CD4-positive, alpha-beta memory T cell (primary cell): ENCODE results near the gene PRDM2. TPM values are rescaled to one million over a fixed set of nuclear protein-coding genes. Genes with fewer than 3 reads are reported as not detected.

Source experiments
- CTCF ChIA-PET: fragments of 350-600 bp; sonication (Branson Sonifier 250); formaldehyde crosslinking; loops from one replicate; lab custom pipeline; 2021; ENCODE audit warnings: inconsistent platforms; ENCODE audit not compliant: partially characterized antibody; lab: Charles Lee
- POLR2A ChIA-PET: fragments of 350-600 bp; sonication (Branson Sonifier 250); formaldehyde crosslinking; loops from one replicate; lab custom pipeline; 2021; ENCODE audit not compliant: partially characterized antibody; lab: Charles Lee
- DNase-seq, 5 donors: peaks; one replicate each; pipeline versions ENCODE4 v3.0.0 to v3.0.0-alpha.2; 2020 to 2022; ENCODE audit warnings: mixed read lengths in 1 of 5
- H3K27ac ChIP-seq: one replicate; pipeline ENCODE4 v1.7.0; 2013; ENCODE audit warnings: low read depth, low read length
- H3K27me3 ChIP-seq: 2 replicates; pipeline ENCODE4 v1.7.0; 2013; ENCODE audit warnings: mild to moderate bottlenecking, low read length, moderate library complexity; ENCODE audit not compliant: insufficient read depth
- H3K36me3 ChIP-seq: 2 replicates; pipeline ENCODE4 v1.7.0; 2013; ENCODE audit warnings: mild to moderate bottlenecking, low read length, moderate library complexity; ENCODE audit not compliant: insufficient read depth
- H3K4me1 ChIP-seq: 2 replicates; pipeline ENCODE4 v1.7.0; 2013; ENCODE audit warnings: mild to moderate bottlenecking, low read length, moderate library complexity; ENCODE audit not compliant: insufficient read depth
- H3K4me3 ChIP-seq, 2 donors: one replicate each; pipeline ENCODE4 v1.7.0; 2013; ENCODE audit warnings: low read length in 2 of 2, mild to moderate bottlenecking in 1 of 2
- H3K9me3 ChIP-seq, 2 donors: one replicate each; pipeline ENCODE4 v1.7.0; 2013; ENCODE audit warnings: low read length in 2 of 2, control low read depth in 1 of 2; ENCODE audit not compliant: control insufficient read depth in 1 of 2
- H3K27ac Mint-ChIP-seq, 7 donors: one replicate each; pipeline ENCODE4 v1.8.0; 2020 to 2021; ENCODE audit warnings: mixed read lengths in 7 of 7, mild to moderate bottlenecking in 6 of 7, inconsistent platforms in 3 of 7, moderate library complexity in 3 of 7
- H3K27me3 Mint-ChIP-seq, 2 donors: one replicate each; pipeline ENCODE4 v1.8.0; 2020 to 2021; ENCODE audit warnings: mixed read lengths in 2 of 2
- H3K36me3 Mint-ChIP-seq, 2 donors: one replicate each; pipeline ENCODE4 v1.8.0; 2020 to 2021; ENCODE audit warnings: mixed read lengths in 2 of 2, inconsistent platforms in 1 of 2, mild to moderate bottlenecking in 1 of 2
- H3K4me1 Mint-ChIP-seq, 4 donors: one replicate each; pipeline ENCODE4 v1.8.0; 2020 to 2021; ENCODE audit warnings: mixed read lengths in 4 of 4, mild to moderate bottlenecking in 1 of 4
- H3K4me3 Mint-ChIP-seq, 8 donors: one replicate each; pipeline ENCODE4 v1.8.0; 2020 to 2021; ENCODE audit warnings: mixed read lengths in 8 of 8, mild to moderate bottlenecking in 7 of 8, moderate library complexity in 6 of 8, inconsistent platforms in 3 of 8
- H3K9me3 Mint-ChIP-seq, 8 donors: one replicate each; pipeline ENCODE4 v1.8.0; 2020 to 2021; ENCODE audit warnings: mixed read lengths in 8 of 8, mild to moderate bottlenecking in 5 of 8, inconsistent platforms in 3 of 8, moderate library complexity in 1 of 8
- intact Hi-C: fragments of 100-400 bp; cut with micrococcal nuclease; formaldehyde crosslinking; loops from one replicate; pipeline ENCODE4 v1.15.1; 2023
- polyA plus RNA-seq, 2 donors: library from polyadenylated mRNA; unstranded; fragments of 300-500 nt; fragmentation: Illumina TruSeq; gene quantifications; one replicate each; pipeline ENCODE4 v1.2.3, GENCODE V29; 2021
- total RNA-seq, 2 experiments: library from RNA; stranded (reverse); gene quantifications; one replicate each; pipeline ENCODE4 v1.2.3, GENCODE V29; 2021

Gene PRDM2
- total and polyA plus RNA-seq, 4 experiments from 2014 or later, result 6.7 to 118 (median 68.3) TPM

DNA sequence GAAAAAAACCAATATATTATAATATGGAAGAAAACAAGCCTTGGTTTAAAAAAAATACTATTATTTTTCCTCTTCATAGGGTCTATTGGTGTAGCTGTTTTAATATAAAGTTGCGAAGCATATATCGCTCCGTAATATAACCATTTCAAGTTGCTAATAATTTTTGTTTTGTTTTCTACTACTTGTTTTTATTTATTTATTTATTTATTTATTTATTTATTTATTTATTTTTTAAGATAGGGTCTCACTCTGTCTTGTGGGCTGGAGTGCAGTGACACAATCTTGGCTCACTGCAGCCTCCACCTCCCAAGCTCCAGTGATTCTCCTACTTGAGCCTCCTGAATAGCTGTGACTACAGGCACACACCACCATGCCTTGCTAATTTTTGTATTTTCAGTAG lies 46.4 kb downstream of the PRDM2 start:
- H3K27ac ChIP-seq, result no peak overlapping the region
- H3K36me3 ChIP-seq, result peaks cover 8% of the 10 kb centered on the region
- peaks cover 19 to 41% of the 10 kb centered on the region in 2 donors for H3K36me3 Mint-ChIP-seq
- H3K4me3 ChIP-seq, result no peak overlapping the region
- CTCF ChIA-PET, result no interaction called here
- intact Hi-C loops, result no loop called here
- H3K4me3 Mint-ChIP-seq, result no peak overlapping the region
- H3K27ac Mint-ChIP-seq, result no peak overlapping the region
- H3K27me3 Mint-ChIP-seq, result no peaks in the 10 kb centered on the region
- DNase-seq, result no peak
- peaks cover 17 to 39% (median 23%) of the 10 kb centered on the region in 4 donors for H3K4me1 Mint-ChIP-seq
- H3K9me3 Mint-ChIP-seq, result peaks cover 0 to 5% (median 0%) of the 10 kb centered on the region in 8 donors
- POLR2A ChIA-PET, result interaction anchor here (4.5 kb wide), 1 partner anchor 14 kb away, joined by 188 read pairs; no protein-coding TSS in a partner anchor
- no peaks in the 10 kb centered on the region for H3K9me3 ChIP-seq
- no peaks in the 10 kb centered on the region for H3K27me3 ChIP-seq
- H3K4me1 ChIP-seq, result peaks cover 26% of the 10 kb centered on the region

DNA sequence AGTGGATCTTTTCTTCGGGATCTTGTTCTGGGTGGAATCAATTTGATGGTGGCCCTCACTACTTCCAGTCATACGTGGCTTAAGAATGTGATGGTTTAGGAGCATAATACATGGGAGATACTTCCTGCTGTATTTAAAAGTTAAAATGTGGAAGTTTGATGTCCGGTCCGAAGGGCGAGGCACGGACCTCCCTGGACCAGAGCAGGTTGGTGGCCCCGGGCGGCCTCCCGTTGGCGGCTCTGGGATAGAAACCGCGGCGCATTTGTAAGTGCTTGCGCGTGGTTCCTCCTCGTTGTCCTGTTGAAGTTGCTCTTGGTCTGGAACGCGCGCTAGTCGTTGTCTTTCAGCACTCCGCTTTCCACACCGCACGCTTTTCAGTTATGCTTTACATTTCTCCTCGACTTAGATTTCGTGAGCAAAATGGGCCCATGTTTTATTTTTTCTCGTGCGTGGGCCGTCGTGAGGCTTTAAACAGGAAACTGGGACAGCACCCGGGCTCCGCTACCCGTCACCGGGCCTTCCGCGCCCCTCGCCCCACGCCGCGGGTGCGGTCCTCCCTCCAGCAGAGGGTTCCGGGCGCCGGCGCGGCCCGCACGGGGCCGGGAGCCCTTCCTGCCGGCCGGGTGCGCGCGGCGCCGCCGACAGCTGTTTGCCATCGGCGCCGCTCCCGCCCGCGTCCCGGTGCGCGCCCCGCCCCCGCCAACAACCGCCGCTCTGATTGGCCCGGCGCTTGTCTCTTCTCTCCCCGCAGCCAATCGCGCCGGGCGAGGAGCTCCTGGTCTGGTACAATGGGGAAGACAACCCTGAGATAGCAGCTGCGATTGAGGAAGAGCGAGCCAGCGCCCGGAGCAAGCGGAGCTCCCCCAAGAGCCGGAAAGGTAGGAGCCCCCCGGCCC lies 48.9 kb downstream of the PRDM2 start:
- no peaks in the 10 kb centered on the region for H3K36me3 ChIP-seq
- Mint-ChIP-seq H3K4me3 (peak overlapping the region; percentile 88 to 97 (median 92)), H3K9me3 (peaks cover 0 to 5% (median 0%) of the 10 kb centered on the region in 8 donors), H3K4me1 (peaks cover 37 to 64% (median 46%) of the 10 kb centered on the region in 4 donors), H3K27ac (peak overlapping the region; percentile 96 to 98 (median 98)), H3K27me3 (no peaks in the 10 kb centered on the region), H3K36me3 (peaks cover 13 to 48% of the 10 kb centered on the region in 2 donors)
- POLR2A ChIA-PET, result interaction anchor here (0.8 to 4.5 kb wide), 17 partner anchors 9 to 1238 kb away, joined by 3 to 188 read pairs (median 6); partner anchors contain the start of gene PRDM2
- H3K27me3 ChIP-seq, result no peaks in the 10 kb centered on the region
- intact Hi-C loops, result loop anchor here (1.0 kb wide), 2 partner anchors 18 to 48 kb away; no protein-coding TSS in a partner anchor
- H3K27ac ChIP-seq, result peak overlapping the region; percentile 84
- H3K4me3 ChIP-seq, result peak overlapping the region; percentile 61 to 77
- H3K9me3 ChIP-seq, result no peaks in the 10 kb centered on the region
- DNase-seq, result peak; percentile 96 to 97 (median 96)
- CTCF ChIA-PET, result interaction anchor here (0.7 to 3.5 kb wide), 8 partner anchors 8 to 83 kb away, joined by 3 to 30 read pairs (median 3); no protein-coding TSS in a partner anchor
- peaks cover 50% of the 10 kb centered on the region for H3K4me1 ChIP-seq

DNA sequence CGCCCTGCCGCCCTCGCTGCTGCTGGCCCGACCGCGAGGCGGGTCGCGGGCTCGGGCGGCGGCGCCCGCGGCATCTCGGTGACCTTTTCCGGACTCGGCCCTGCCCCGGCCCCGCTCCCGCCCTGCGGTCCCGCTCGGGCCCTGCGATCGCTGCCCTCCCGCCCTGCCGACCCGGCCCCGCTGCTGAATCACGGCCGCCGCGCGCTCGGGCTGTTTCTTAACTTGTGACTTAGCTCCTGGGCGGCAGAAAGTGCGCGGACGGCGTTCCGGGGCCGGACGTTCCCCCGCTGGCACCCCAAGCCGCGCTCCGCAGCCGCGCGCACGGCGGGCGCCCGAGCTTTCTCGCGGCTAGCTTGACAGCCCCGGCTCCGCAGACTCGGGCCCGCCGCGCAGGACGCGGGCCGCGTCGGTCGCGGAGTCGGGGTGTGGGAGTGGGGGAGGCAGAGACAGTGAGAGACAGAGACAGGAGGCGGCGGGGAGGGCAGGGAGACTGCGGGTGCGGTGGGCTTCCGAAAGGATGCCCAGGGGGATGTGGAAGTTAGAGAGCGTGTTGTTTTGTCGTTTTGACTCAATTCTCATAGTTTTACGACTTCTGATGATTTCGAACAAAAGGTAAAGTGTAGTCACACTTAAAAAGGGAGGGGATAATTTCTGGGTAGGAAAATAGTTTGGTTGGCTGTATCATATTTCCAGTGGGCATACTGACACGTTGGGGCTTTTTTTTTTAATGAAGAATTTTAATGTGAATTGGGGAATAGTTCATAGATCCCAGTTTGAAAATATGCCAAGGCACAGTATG lies 49.8 kb downstream of the PRDM2 start:
- ChIA-PET CTCF (interaction anchor here (0.7 to 3.5 kb wide), 8 partner anchors 7 to 84 kb away, joined by 3 to 30 read pairs (median 3); no protein-coding TSS in a partner anchor), POLR2A (interaction anchor here (0.8 to 4.5 kb wide), 17 partner anchors 8 to 1239 kb away, joined by 3 to 188 read pairs (median 6); partner anchors contain the start of gene PRDM2)
- Mint-ChIP-seq H3K27me3 (no peaks in the 10 kb centered on the region), H3K4me3 (peak overlapping the region; percentile 94 to 97 (median 96)), H3K27ac (peak overlapping the region; percentile 92 to 98 (median 95)), H3K9me3 (peaks cover 0 to 5% (median 0%) of the 10 kb centered on the region in 8 donors), H3K4me1 (peaks cover 46 to 73% (median 54%) of the 10 kb centered on the region in 4 donors), H3K36me3 (peaks cover 14 to 49% of the 10 kb centered on the region in 2 donors)
- peak in 2 of 5 donors; percentile 47 to 61 for DNase-seq
- Histone ChIP-seq H3K4me1 (peaks cover 59% of the 10 kb centered on the region), H3K9me3 (no peaks in the 10 kb centered on the region), H3K36me3 (peaks cover 6% of the 10 kb centered on the region), H3K4me3 (peak overlapping the region; percentile 38 to 77), H3K27me3 (no peaks in the 10 kb centered on the region), H3K27ac (peak overlapping the region; percentile 83)
- intact Hi-C loops, result loop anchor here (1.0 kb wide), 2 partner anchors 18 to 48 kb away; no protein-coding TSS in a partner anchor

DNA sequence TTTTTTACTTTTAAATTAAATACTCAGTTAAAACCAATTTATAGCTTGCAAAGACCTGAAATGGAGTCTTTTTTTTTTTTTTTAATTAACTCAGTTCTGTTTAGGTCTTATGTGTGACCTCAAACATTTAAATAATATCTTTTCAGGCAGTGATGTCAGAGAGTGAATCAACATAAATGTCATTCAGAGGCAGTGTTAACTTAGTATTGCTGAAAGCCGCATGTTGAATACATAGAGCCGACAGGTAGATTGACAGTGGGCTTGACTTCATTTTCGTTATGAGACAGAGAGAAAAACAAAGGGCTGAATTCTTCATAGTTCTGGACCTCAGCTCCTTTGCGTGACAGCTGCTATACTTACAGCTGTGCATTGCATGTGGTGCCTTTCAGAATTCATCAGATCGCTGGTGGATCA lies 51.5 kb downstream of the PRDM2 start:
- Histone ChIP-seq H3K36me3 (peaks cover 6% of the 10 kb centered on the region), H3K27me3 (no peaks in the 10 kb centered on the region), H3K4me1 (peaks cover 73% of the 10 kb centered on the region), H3K4me3 (no peak overlapping the region), H3K9me3 (no peaks in the 10 kb centered on the region), H3K27ac (no peak overlapping the region)
- Mint-ChIP-seq H3K4me1 (peaks cover 53 to 87% (median 61%) of the 10 kb centered on the region in 4 donors), H3K9me3 (peaks cover 0 to 5% (median 0%) of the 10 kb centered on the region in 8 donors), H3K36me3 (peaks cover 13 to 46% of the 10 kb centered on the region in 2 donors), H3K4me3 (peak overlapping the region in 6 of 8 donors; percentile 37 to 95 (median 52)), H3K27me3 (no peaks in the 10 kb centered on the region), H3K27ac (peak overlapping the region in 4 of 7 donors; percentile 4 to 98 (median 47))
- intact Hi-C loops, result no loop called here
- DNase-seq, result no peak
- ChIA-PET POLR2A (interaction anchor here (1.1 to 2.1 kb wide), 4 partner anchors 14 to 50 kb away, joined by 3 to 7 read pairs (median 6); no protein-coding TSS in a partner anchor), CTCF (interaction anchor here (0.8 to 1.6 kb wide), 2 partner anchors 9 to 26 kb away, joined by 4 to 6 read pairs; no protein-coding TSS in a partner anchor)

DNA sequence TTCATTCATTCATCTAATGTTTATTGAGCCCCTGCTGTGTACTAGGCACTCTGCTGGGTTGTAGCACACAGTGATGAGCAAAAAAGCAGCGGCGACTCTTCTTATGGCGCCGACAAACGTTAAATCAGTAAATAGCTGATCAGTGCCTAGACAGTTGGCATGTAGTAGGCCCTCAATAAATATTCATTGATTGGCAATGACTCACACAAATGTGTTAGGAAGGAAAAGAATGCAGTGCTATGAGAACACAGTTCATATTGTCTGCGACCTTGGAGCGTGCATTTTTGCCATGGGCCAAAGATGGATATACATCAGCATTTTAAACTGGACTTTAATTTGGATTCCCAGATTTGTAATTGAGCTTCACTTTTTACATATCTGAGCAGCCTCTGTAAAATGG lies 52.0 kb downstream of the PRDM2 start:
- Mint-ChIP-seq H3K4me3 (peak overlapping the region in 3 of 8 donors; percentile 23 to 66 (median 37)), H3K9me3 (peaks cover 0 to 5% (median 0%) of the 10 kb centered on the region in 8 donors), H3K27me3 (no peaks in the 10 kb centered on the region), H3K27ac (peak overlapping the region in 2 of 7 donors; percentile 40 to 98), H3K36me3 (peaks cover 13 to 49% of the 10 kb centered on the region in 2 donors), H3K4me1 (peaks cover 57 to 89% (median 67%) of the 10 kb centered on the region in 4 donors)
- DNase-seq, result no peak
- Histone ChIP-seq H3K9me3 (no peaks in the 10 kb centered on the region), H3K27ac (no peak overlapping the region), H3K4me3 (no peak overlapping the region), H3K36me3 (peaks cover 6% of the 10 kb centered on the region), H3K4me1 (peaks cover 78% of the 10 kb centered on the region), H3K27me3 (no peaks in the 10 kb centered on the region)
- intact Hi-C loops, result no loop called here
- POLR2A ChIA-PET, result interaction anchor here (1.3 to 2.1 kb wide), 3 partner anchors 20 to 51 kb away, joined by 6 to 7 read pairs (median 6); no protein-coding TSS in a partner anchor
- CTCF ChIA-PET, result interaction anchor here (1.6 kb wide), 1 partner anchor 27 kb away, joined by 6 read pairs; no protein-coding TSS in a partner anchor

DNA sequence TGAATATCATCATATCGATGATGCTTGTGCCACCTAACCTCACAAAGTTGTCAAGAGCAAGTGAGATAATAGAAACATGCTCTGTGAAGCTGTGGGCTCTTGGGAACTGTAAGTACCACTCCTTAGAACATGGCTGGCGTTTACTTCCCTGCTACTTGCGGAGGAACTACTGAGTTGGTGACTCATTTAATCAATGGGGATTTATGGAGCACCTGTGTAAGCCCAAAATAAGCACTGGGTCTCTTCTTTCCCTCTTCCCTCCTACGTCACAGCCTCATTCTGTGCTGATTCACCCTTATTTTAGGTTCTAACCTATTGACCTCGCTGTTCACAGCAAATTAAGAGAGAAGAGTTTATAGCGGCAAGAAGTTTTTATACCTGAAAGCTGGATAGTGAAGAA lies 52.9 kb downstream of the PRDM2 start:
- CTCF ChIA-PET, result no interaction called here
- H3K4me1 ChIP-seq, result peaks cover 85% of the 10 kb centered on the region
- H3K27me3 Mint-ChIP-seq, result no peaks in the 10 kb centered on the region

More for the DNA sequence above, 52.9 kb downstream of the PRDM2 start:
- DNase-seq, result no peak
- peaks cover 0 to 5% (median 0%) of the 10 kb centered on the region in 8 donors for H3K9me3 Mint-ChIP-seq
- H3K9me3 ChIP-seq, result no peaks in the 10 kb centered on the region
- POLR2A ChIA-PET, result interaction anchor here (1.8 kb wide), 1 partner anchor 23 kb away, joined by 6 read pairs; no protein-coding TSS in a partner anchor
- no peaks in the 10 kb centered on the region for H3K27me3 ChIP-seq
- H3K27ac Mint-ChIP-seq, result peak overlapping the region in 3 of 7 donors; percentile 10 to 98 (median 29)
- intact Hi-C loops, result no loop called here
- no peak overlapping the region for H3K4me3 ChIP-seq
- peaks cover 13 to 52% of the 10 kb centered on the region in 2 donors for H3K36me3 Mint-ChIP-seq
- H3K36me3 ChIP-seq, result peaks cover 6% of the 10 kb centered on the region
- H3K4me1 Mint-ChIP-seq, result peaks cover 61 to 94% (median 73%) of the 10 kb centered on the region in 4 donors
- no peak overlapping the region for H3K27ac ChIP-seq
- H3K4me3 Mint-ChIP-seq, result peak overlapping the region in 6 of 8 donors; percentile 17 to 74 (median 56)
